GM19043 (cell line): Measurements from ENCODE around the gene ACOXL.

Experiments
- ATAC-seq: cut with Tn5 transposase; IDR thresholded peaks from one replicate; pipeline ENCODE4 v1.9.1; 2021; ENCODE audit warnings: low read depth; ENCODE audit not compliant: unreplicated experiment

Gene ACOXL

DNA sequence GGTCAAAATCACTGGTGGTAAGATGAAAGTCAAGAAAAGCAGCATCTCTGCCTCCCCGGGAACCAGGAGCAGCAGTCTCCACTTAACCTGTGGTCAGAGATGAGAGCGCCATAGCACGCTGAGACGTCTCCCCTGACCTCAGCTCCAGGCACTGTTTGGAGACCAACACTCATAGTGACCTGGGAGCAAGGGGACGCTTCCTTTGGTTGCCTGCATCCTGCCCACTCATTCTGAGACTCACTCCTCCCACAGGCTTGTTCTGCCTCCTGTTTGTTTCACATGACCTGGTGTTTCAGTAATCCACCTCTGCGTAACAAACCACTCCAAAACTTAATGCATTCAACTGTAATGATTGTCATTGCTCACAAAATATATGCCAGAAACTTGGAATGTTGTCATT lies 139.3 kb downstream of the ACOXL start:
- no peak for ATAC-seq

DNA sequence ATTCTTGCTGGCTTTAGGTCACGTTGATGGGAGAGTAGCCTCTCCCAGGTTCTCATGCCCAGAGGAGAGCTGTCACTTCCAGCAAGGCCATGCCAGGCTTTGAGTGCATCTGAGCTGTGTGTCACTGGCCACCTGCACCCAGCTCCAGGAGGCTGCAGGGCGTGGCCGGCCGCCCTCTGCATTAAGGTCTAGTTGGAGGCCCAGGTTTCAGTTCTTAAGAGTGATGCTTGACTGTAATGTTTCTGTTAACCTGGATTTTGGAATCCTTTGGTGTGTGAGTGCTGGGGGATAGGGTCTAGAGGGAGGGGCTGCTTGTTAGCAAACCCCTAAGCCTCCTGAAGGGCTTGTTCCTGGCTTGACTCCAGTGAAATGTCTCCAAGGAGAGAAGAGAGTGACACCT lies 140.1 kb downstream of the ACOXL start:
- no peak for ATAC-seq

DNA sequence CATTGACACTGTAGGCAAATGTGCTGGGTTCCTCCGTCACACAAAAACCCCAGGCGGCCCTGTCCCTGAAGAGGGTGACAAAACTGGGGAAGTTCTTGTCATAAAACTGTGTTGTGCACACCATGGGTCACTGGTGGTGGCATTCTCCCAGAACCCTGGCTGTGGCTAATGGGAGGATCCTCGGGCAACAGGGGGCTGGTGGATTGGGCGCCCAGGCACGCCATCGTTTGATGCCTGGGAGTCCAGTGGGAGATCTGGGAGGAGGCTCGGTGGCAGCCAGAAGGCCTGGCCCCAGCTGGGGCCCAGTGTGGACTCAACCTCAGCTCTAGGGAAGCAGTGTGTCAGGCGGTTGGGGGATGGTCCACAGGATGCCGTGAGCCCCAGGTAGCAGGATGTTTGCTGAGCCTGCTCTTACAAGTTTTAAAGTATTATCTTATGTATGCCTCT lies 140.7 kb downstream of the ACOXL start:
- no peak for ATAC-seq

DNA sequence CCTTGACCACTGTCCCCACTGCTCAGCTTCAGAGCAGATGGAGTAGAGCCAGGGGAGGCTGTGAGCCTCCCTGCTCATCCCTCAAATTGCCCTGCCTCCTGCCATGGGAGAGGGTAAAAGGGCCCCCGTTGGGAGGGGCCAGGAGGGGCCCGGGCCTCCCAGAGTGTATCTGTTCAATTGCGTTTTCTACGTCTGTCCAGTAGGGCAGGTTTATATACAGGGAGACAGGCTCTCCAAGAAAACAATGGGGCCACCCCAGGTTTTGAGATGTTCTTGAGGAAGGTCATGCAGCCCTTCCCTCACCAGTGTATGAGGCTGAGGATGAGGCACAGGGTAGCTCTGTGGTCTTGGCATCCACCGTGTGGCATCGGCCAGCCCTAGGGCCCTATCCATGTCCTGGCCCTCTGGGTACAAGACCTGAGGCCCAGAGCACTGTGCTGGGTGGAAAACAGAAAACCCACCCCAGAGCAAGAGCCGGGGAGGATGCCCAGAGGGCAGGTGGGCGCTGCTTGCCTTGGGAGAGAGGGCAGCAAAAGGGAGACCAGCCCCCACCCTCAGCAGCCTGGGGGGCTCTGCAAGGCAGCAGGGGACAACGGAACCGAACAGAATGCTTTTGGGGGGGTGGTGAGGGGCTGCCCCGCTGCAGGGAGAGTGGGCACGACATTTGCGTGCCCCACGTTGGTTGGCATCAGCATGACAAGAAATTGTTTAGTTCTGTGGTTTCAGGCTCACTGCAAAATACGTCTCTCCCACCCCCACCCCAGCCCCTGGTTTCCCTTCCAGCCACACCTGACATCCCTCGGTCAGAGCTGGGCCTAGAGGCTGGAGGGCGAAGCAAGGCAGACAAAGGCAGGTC lies 141.5 kb downstream of the ACOXL start:
- no peak for ATAC-seq

DNA sequence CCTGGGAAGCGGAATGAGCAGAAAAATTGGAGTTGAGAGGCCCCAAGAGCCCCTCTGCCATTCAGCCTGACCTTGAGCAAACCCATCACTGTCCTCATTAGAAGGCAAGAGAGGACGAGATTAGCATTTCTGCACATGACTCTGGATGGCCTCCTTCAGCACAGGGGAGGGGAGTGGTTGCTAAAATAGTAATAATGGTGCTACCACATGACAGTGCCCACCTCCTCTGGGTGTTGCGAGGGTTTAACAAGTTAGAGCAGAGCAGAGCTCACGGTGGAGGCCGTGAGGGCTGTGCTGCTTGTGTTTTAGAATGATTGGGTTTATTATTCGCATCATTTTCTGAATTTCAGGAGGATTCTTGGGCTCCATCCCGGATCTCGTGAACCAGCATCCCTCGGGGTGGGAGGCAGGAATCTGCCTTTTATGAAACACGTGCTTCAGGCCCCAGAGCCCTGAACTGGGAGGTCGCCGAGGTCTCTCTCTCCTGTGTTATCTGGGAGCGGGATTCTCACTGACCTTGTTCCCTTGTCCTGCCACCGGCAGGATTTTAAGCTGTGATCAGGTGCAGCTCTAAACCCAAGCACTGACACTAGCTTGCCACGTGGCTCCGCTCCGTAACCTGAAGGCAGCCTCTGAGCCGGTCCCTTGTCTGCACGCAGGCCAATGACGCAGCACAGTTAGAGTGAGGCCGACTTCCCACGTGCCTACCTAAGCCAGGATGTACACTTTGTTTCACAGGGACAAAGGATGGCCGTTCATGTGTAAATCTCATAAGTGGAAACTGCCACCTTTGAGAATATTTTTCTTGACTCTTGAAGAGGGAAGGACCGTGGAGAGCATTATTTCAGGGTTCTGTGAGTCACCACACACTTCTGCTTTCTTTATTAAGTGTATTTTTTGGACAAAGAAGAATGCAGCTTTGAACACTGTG lies 142.3 kb downstream of the ACOXL start:
- ATAC-seq = no peak

DNA sequence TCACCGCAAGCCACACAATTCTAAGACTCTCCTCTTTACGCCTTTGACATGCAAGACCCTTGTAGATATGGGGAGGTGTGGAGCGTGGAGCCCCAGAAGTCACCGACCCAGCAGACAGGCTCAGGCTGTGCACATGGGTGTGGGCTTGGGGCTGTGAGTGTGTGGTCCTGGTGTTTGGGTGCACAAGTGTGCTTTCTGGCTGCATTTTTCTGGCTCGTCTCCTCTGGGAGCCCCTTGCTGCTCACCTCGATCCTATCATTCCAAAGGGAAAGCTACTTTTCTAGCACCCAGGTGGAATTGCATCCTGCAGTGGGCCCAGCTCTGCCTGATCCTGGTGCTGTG lies 143.0 kb downstream of the ACOXL start:
- no peak for ATAC-seq

DNA sequence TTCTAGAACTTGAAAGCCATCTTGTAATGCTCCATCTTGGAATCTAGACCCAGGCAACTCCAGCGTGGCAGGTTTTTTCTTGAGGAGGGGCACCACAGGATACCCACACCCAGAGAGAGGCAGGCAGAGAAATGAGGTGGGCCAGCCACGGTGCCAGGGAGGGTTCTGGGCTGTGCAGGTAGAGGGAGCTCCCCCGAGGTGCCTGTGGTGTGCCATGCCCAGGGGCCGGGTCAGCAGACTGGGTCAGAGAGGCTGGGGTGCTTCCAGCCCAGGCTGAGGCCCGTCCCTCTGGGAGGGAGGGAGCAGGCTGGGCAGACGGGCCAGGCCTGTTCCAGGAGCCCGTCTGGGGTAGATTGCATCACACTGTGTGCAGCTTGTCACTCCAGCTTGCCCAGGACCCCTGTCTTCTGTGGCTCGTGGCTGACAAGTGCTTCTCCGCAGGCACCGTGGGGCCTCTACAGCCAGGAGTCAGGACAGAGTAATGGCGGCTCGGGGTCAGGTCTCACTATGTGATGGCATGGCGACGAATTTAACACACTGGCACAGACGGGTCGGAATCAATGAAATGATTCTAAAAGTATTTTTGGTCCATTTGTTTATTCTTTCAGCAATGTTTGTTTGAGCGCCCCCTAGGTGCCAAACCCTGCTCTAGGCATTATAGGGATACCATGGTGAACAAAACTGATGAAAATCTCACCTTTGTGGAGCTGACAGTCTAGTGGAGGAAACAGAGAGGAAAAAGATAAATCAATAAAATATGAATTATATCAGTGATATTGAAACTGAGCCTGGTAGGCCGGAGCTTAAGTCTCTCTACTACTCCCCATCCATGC lies 144.0 kb downstream of the ACOXL start:
- no peak for ATAC-seq

DNA sequence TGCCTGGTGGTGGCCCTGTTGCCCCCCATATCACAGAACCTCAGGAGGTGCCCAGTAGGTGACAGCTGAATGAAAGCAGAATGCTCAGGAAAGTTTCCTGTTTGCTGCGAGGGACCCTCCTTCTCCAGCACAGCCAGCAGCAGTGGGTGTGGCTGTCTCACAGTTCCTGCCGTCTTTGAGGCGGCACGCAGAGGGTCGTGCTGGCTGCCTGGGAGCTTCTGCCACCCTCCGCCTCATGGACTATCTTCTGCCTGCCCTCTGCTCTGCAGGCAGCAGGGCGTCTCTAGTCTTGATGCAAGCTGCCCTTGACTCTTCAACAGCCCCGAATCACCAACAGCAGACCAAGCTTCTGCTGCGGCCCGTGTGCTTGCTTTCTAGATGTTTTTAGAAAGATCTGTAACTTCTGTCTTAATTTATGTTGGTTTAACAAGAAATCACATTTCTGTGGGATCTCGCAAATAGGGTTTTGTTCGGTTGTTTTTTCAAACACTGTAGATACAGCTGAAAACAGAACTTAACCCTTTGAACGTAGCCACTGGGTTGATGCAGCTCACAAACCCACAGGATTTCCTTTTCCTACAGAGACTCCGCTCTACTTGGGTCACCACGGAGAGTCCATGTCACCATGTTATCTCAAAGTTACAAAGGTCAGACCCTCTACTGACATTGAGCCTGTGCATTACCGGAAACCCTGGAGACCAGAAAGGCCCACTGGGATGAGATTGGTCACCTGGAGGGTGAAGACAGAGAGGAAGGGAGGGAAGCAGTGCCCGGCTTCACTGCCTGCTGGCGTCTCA lies 144.9 kb downstream of the ACOXL start:
- ATAC-seq = no peak

DNA sequence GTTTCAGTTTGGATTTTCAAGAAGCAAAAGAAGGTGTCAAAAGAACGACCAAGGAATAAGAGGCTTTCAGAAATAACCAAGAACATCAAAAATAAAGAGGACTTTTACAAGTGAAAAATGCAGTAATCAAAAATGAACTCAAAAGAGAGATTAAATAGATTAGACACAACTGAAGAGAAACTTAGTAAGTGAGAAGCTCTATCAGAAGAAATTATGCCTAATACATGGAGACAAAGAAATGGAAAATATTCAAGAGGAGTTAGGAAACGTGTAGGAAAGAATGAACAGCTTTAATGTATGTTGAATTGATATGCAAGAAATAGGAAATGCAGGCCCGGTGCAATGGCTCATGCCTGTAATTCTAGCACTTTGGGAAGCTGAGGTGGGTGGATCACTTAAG lies 145.8 kb downstream of the ACOXL start:
- ATAC-seq = no peak

DNA sequence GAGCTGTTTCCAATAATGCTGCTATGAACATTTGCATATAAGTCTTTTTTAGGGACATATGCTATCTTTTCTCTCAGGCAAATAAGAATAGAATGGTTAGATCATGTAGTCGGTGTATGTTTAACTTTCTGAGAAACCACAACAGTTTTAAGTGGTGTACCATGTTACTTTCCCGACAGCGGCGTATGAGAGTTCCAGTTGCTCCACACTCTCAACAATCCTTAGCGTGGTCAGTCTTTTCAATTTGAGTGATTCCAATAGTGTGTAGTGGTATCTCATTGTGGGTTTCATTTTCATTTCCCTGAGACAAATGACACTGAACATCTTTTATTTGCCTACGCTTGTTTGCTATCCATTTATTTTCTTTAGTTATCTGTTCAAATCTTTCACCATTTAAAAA lies 149.5 kb downstream of the ACOXL start:
- ATAC-seq = no peak

DNA sequence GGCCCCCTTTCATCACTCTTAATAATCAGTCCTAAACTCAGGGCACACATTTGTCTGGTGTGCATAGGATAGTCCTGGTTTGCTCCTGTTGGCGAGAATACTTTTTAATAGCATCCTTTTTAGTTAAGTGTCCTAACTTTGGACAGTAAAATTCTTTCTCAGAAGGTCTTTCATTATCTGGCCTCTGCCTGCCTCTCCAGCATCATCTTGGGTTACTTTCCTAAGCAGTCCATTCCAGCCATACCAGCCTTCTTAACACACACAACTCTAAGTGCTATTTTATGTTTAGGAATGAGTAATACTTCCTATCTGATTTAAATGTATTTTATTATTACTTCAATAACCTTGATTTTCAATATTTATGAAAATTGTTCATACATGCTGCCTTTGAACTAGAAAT lies 151.0 kb downstream of the ACOXL start:
- no peak for ATAC-seq

DNA sequence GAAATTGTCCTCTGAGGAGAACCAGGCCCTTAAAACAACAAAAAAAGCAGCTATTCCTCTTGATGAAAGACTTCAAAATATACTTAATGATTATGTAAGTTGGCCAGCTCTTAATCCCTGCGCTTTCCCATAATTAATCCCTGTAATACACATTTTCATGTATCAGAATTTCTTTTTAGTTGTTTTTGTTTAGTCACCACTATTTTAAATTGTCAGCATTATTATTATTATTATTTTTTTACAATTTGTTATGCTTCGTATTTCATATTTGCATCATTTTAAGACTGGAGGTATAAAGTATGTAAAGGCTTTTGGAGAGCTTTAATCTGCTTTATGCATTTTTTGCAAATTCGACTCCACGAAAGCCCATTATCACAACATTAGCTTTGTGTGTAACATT lies 152.9 kb downstream of the ACOXL start:
- no peak for ATAC-seq

DNA sequence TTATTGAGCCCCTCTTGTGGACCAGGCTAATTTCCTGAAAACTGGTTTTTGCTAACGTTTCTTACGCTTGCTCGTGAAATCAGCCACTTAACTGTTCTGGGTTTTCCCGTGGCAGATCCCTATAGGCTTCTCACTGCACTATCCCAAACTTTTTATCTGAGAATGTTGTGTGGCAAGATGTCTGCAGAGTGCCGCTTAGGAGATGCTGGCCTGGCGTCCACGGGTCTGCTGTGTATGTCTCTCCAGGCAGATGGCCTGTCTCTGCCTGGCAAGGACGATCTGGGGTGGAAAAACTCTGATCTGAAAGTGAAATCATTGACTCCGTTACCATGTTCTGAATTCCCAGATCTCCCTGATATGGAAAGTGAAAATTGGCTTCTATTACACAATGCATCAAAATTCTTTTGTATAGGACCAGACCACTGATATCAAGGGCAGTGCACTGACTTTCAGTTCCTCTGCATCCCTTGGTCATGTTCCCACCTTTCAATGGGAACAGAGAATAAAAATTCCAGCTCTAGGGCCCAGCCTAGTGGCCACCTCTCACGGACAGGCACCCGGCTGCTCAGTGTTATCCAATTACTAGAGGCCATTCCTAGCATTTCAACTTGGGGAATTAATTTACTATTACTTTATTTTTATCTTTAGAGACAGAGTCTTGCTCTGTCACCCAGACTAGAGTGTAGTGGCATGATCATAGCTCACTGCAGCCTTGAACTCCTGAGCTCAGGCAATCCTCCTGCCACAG lies 154.6 kb downstream of the ACOXL start:
- ATAC-seq = no peak

DNA sequence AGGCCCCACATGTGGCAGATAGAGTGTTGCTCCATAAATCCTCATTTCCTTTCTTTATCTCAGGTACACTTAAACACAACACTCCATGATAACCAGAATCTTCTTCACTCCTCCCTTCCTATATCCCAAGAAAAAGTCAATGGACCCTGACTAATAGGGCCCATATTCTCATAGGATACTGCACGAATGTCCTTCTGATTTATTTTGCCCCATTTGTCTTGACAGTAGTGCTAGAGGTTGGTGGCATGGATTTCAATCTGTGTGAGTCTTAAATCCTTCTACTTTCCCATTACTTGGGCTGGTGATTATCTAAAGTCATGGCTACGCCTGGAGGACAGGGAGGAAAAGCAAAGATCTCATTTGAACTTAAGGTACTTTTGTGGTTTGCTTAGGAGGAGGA lies 156.0 kb downstream of the ACOXL start:
- no peak for ATAC-seq

DNA sequence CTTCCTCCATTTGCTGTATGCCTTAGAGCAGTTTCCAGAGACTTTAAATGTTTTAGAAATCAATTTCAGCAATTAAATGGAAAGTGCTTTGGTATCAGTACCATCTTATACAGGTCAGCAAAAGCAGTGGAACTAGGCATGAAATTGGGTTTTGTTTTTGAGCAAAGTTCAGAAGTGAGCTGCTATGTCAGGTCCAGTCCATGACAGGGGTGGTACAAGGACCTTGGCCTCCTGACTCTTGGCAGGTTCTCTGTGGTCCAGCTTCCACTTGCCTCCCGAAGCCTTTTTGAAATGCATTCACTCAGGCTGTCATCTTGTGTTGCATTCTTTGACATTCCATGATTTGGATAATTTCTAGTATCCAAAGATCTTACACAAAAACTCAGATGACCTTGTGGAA lies 159.3 kb downstream of the ACOXL start:
- ATAC-seq = no peak

DNA sequence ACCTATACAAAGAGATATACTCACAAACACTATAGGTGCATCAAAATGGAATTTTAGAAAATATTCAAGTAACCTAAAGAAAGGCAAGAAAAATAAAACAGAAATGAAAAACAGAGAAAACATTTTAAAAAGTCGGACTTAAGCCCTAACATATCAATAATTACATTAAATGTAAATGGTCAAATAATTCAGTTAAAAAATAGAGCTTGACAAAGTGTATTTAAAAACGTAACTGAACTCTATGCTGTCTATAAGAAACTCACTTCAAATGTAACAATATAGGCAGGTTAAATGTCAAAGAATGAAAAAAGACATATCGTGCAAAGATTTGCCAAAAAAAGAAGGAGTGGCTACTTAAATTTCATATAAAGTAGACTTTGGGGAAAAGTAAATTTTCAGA lies 163.9 kb downstream of the ACOXL start:
- ATAC-seq = no peak

DNA sequence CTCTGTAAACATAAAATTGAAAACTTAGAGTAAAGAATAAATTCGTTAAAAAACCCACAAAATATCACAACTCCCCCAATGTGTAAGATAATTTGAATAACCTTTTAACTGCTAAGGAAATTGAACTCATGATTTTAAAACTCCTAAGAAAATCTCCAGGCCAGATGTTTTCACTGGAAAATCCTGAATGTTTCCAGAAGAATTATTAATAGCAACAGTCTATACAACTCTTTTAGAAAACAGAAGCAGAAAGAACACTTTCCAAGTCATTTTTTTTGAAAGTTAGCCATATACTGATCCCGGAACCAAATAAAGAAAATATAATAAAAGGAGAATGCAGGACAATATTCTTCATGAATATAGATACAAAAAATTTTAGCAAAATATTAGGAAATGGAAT lies 165.6 kb downstream of the ACOXL start:
- no peak for ATAC-seq

DNA sequence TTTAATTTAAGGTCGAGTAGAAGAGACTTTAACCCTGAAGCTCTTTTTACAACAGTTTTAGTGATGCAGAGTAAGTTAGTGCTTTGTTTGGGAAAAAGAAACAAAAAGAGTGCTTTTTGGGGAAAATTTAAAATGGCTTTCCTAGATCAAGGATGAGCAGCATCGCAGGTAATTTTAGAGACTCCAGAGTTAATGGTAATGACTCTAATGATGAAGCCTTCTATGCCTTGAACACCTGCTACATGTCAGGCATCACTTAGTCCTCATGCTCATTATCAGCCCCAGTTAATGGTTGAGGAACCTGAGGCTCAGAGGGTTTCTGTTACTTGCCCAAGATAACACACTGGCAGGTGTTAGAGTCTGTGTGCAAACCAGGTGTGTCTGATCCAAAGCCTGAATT lies 167.8 kb downstream of the ACOXL start:
- no peak for ATAC-seq

DNA sequence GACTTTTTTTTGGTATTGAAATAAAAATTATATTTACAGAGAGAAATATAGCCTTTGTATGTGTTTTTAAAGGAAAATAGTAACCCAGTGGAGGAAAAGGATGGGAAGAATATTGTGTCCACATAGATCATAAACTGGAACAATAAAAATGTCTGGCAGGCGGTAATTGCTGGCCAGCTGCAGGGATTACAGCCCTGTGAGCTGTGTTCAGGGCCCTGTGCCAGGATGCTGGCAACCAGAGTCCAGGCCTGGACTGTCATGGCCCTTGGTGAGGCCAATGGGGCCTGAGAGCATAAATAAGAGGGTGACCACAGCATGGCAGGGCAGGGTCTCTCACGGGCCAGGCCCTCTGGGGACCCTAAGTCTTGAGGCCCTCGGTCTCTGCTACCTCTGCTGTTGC lies 171.2 kb downstream of the ACOXL start:
- no peak for ATAC-seq
